ENCODE data around the gene ANKRD13B.

Gene ANKRD13B

GRCh38 chr17:29616300-29617048 lies 23.5 kb downstream of the ANKRD13B start:
- DNase-seq (ENCODE audit: low read depth in 2 of 2), result no peak

DNA sequence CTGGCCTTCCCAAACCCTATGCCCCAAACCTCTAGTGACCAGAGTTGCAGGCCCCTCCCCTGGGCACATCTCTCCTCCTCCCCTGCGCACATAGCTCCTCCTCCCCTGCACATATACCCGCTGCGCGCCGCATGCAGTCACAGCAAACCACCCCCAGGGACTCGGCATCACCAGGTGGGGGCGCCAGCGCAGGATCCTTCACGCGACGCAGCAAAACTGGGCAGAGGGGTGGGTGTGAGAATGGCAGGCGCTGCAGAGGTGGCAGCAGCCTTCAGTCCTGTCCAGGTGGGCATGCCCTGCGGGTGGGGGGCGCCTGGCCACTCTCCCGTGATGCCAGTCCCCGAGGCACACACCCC lies 24.2 kb downstream of the ANKRD13B start:
- DNase-seq (ENCODE audit: low read depth in 2 of 2), result peak; percentile 92 to 93

DNA sequence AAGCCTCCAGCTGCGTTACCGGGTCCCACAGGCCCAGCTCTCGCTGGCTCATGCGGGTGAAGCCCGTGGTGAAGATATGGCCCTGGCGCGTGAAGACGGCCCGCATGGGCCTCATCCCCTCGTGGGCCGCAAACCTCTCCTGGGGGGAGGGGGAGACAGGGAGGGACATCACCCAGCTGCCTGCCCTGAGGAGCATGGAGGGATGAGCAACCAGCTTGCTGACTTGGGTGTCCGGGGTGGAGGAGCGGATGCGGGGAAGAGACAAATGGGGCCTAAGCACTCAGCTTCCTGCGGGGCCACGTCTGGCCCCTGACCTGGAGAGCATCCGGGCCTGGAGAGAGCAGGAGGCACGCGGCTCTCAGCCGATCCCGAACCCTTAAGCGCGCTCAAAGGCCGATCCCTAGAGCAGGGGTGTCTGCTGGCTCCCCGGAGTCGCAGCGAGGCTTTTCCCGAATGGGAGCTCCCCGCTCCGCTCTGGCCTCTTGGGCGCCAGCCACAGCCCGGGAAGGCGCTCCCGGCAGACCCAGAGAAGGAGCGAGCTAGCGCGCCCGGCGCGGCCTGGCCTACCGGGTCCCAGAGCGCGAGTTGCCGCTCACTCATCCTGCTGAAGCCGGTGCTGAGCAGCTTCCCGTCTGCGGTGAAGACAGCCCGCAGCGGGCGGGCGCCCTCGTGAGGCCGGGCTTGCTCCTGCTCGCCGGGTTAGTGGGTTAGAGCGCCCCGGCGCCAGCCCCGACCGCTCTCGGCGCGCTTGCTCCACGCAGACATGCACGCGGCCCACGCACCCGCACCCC lies 24.7 kb downstream of the ANKRD13B start:
- DNase-seq (ENCODE audit: low read depth in 2 of 2), result peak; percentile 78 to 83

GRCh38 chr17:29618272-29619065 lies 25.5 kb downstream of the ANKRD13B start:
- no peak for DNase-seq (ENCODE audit: low read depth in 2 of 2)

DNA sequence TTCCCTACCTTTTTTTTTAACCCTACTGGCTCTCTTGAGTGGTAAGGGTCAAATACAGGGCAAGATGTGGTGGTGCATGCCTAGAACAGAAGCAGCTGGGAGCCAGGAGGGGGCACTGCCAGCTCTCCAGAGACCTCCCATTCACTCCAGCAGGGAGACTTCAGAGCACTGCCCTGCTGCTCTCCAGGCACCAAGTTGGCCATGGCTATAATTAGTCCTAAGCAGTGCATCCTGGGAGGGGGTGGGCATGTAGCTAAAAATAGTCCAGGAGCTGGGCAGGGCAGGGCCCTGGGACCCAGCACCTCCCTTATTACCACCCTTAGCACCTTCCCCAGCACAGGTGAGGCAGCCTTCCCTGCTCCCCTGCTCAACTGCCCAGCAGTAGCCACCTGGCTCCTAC lies 26.3 kb downstream of the ANKRD13B start:
- DNase-seq (ENCODE audit: low read depth in 2 of 2), result no peak

GRCh38 chr17:29620271-29620670 lies 27.3 kb downstream of the ANKRD13B start:
- no peak for DNase-seq (ENCODE audit: low read depth in 2 of 2)

GRCh38 chr17:29620779-29621500 lies 28.0 kb downstream of the ANKRD13B start:
- DNase-seq (ENCODE audit: low read depth in 2 of 2), result no peak

GRCh38 chr17:29621751-29622194 lies 28.8 kb downstream of the ANKRD13B start:
- no peak for DNase-seq (ENCODE audit: low read depth in 2 of 2)

GRCh38 chr17:29622337-29623282 lies 29.7 kb downstream of the ANKRD13B start, which contains the start of gene CORO6:
Gene CORO6 (minus strand): TSS chr17:29622912. CDS start chr17:29621421, 1,491 bp downstream.
- peak in 1 of 2 donors; percentile 22 for DNase-seq (ENCODE audit: low read depth in 2 of 2)

DNA sequence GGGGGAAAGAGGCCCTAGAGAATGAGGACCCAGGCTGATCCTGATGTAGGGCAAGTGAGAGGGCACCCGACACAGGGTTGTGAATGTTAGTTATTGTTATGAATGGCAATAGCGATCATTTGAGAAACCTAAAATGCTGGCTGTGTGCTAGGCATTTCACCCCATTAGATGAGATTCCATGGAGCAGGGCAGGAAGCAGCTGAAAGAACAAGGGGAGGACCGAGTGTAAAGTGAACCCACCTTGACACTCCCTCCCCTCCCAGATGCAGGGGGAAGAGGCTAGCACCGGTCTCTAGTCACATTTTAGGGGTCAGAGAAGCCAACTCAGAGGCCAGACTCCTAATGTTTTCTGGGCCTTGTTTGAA lies 30.3 kb downstream of the ANKRD13B start:
- DNase-seq (ENCODE audit: low read depth in 2 of 2), result no peak

DNA sequence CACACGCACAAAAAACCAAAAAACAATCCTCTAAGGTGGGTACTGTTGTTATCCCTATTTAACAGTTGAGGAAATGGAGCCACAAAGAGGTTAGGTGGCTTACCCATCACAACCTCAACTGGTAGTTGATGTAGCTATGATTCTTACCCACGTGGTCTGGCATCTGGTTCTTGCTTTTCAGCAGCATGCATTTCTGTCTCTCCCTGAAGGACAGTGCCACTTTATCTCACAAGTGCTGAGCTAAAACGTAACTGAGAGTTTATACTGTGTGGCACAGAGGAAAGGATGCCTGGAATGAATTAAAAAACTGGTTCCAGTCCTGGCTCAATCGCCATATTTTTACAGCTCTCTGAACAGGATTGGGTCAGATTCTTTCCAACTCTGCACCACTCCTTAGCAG lies 31.7 kb downstream of the ANKRD13B start:
- no peak for DNase-seq (ENCODE audit: low read depth in 2 of 2)

DNA sequence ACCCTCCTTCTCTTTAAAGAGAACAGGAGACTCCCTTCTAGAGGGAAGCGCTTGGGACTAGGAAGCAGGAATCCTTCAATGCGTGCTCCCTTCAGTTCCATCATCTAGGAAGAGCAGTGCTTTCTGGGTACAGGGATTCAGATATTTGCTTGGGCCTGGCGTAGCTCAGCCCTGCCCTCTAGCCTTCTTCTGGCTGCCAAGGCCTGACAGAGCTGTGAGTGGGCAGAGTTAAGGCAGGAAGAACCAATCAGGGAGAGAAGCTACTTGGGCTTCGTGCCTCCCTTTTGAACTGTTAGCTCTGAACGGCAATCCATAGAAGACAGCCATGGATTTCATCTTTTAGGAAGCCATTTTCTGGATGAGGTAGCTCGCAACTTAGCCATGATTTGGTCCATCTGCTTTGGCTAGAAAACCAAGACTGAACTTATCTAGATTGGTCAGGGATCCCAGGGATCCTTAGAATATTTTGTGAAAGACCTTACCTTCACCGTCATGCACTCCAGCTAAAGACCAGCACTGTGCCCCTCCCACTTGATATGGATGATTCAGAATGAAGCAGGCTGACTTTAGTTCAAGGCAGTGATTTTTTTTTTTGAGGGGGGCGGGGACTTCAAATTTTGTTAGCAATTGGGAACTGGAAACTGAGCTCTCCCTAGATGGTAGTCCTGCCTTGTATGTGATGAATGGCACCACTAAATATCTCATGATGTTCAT lies 32.3 kb downstream of the ANKRD13B start:
- DNase-seq (ENCODE audit: low read depth in 2 of 2), result no peak

- no peak for DNase-seq (ENCODE audit: low read depth in 2 of 2)
Measured at GRCh38 chr17:29627951-29628350, 35.0 kb downstream of the ANKRD13B start.

DNA sequence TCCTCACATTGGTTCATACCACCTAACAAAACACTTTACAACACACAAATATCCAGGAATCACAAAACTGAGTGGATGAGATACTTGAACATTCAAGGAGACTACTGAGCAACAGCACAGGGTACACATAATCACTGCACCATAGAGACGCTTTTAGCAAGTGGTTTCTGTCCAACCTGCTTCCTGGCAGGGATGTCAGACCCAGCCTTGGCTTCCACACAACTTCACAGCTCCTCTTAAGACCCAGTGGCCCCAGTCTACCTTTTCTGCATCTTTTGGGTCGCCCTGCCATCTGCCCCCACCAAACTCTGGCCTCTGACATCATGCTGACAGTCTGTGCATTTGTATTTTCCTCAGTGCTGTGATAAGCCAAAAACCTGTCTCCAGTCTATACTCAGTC lies 35.7 kb downstream of the ANKRD13B start:
- no peak for DNase-seq (ENCODE audit: low read depth in 2 of 2)

GRCh38 chr17:29629839-29630238 lies 36.9 kb downstream of the ANKRD13B start:
- DNase-seq (ENCODE audit: low read depth in 2 of 2), result no peak

DNA sequence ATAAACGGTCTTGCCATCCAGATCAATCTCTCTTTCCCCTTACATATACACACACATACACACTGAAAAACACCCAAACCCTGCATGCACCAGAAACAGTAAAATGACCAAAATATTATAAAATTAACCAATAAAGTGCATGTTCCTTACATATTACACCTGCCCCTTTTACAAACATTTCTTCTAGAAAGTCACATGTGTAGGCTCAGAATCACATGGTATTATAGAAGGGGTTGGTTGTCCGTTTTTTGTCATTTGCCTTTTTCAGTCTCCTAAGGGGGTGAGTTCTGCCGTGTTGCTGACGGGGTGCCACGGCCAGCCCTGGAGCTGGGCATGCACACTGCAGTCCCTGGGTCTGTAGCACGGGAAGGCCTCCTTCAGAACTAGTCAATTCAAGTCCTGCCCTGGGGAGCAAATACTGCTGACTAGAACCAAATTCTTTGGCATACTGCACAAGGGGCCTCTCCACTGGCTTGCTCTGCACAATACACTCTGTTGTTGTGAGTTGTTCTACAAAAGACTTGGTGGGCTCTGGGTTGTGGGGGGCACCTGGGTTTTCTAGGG lies 37.8 kb downstream of the ANKRD13B start:
- no peak for DNase-seq (ENCODE audit: low read depth in 2 of 2)

- DNase-seq (ENCODE audit: low read depth in 2 of 2), result no peak
Measured at GRCh38 chr17:29633886-29634285, 41.0 kb downstream of the ANKRD13B start.

GRCh38 chr17:29640413-29640812 lies 47.5 kb downstream of the ANKRD13B start:
- DNase-seq (ENCODE audit: low read depth in 2 of 2), result no peak

- no peak for DNase-seq (ENCODE audit: low read depth in 2 of 2)
Measured at GRCh38 chr17:29640981-29641642, 48.2 kb downstream of the ANKRD13B start.
